Hepatocyte (in vitro differentiated cells): ENCODE results near the gene RPS6KC1.

Experiments
- CTCF ChIP-seq: fragments of 200-600 bp; sonication (generic); IDR thresholded peaks from 2 replicates; pipeline ENCODE4 v1.5.1; 2016; ENCODE audit warnings: antibody characterized with exemption, mild to moderate bottlenecking; ENCODE audit not compliant: poor library complexity
- EZH2 ChIP-seq: fragments of 200-600 bp; sonication (generic); IDR thresholded peaks from 2 replicates; pipeline ENCODE4 v1.6.1; 2016; ENCODE audit warnings: antibody characterized with exemption, mild to moderate bottlenecking, borderline replicate concordance
- EZH2phosphoT487 ChIP-seq: fragments of 200-600 bp; sonication (generic); IDR thresholded peaks from one replicate; pipeline ENCODE4 v1.6.1; 2018; ENCODE audit warnings: antibody characterized with exemption, mild to moderate bottlenecking, low read depth, moderate library complexity; ENCODE audit not compliant: unreplicated experiment, severe bottlenecking

- no peak for TF ChIP-seq CTCF
- no peak for TF ChIP-seq EZH2
- TF ChIP-seq EZH2phosphoT487, result no peak
Observed at GRCh38 chr1:213250446-213250845, 199.4 kb downstream of the RPS6KC1 start.
